NCI-H2196 (cell line): ENCODE results near the gene CRCP.
"Not testable (repeated sequence)": the region's sequence is repeated elsewhere in the genome, so short reads cannot be mapped to it uniquely, and the experiment has no call there.

Experiments used
- DNase-seq: peaks from one replicate; lab custom pipeline; 2025; ENCODE audit not compliant: unreplicated experiment; lab: John Stamatoyannopoulos, UW

CRCP gene

DNA sequence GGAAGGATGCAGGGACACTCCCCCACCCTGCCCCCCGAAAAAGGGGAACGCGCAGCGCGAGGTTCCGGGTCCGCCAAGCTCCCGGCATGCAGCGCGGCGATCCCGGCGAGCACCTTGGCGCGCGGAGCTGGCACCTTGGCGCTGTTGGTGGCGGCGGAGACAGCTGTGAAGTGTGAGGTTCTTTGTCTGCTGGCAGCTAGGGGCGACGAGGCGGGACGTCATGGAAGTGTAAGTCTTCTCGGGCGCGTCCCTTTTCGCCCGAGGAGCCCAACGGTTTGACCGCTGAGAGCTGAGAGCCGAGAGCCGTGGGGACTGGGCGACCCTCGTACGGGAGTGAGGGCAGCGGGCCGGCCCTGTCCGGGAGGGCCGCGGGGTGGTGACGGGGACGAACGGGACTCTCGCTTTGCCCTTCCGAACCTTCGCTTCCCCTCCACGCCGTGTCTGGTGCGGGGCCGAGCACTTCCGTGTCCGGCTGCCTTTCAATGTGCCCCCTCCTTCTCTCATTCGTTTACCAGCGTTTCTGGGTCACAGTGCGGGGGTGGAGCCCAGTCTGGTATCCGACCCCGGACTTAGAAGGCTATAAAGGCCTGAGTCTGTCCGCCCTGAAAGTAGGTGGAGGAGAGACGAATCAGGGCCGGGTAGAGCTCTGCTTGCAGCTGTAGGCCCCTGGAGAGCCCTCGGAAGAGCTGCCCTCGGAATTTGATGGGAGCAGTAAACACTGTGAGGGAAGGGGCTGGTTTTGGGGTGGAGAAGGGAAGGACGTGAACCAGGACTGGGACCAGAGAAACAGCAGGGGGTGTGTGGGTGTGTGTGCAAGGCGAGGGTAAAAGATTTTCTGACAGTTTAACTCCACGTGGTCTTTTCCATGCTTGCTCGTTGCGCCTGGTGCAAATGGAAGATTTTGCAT is at the start of gene CRCP:
TSS of gene CRCP (plus strand) at position 105 of the 907 bp plus-strand sequence. CDS start at position 221, 116 bp downstream.
- peak; percentile 80 for DNase-seq

DNA sequence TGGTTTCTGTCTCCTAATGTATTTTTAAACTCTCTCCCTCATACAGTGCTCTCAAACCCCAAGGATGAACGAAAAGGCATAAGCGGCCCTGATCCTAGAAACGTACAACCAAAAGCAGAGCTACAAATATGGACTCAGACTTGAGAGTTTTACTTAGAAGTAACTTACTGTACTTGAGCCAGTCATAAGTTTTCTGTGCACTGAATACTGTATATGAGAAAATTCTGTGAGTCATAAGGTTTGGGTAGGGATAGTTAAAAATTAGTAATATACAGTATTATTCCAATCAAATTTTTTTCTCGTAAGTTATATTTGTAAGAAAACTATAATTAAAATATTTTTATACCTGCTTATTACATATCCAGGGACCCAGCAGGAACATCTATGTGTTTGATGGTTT is 44.9 kb upstream of the CRCP start:
- DNase-seq: no peak

DNA sequence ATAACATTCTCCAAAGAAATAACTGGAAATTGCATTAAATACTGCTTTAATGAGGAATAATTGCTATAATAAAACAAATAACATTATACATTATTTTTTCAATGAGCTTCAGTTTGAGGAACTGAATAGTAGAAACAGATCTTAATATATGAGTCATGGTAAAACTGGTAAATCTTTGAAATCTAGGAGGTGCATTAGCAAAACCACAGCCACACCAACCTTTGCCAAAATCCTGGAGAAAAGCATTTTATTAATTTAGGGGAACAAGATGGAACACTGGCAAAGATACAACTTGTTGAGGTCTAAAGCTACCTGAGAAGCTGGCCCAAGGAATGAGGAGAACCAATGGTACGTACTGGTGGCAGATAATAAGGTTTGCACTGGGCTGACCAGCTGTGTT is 44.4 kb upstream of the CRCP start:
- no peak for DNase-seq

DNA sequence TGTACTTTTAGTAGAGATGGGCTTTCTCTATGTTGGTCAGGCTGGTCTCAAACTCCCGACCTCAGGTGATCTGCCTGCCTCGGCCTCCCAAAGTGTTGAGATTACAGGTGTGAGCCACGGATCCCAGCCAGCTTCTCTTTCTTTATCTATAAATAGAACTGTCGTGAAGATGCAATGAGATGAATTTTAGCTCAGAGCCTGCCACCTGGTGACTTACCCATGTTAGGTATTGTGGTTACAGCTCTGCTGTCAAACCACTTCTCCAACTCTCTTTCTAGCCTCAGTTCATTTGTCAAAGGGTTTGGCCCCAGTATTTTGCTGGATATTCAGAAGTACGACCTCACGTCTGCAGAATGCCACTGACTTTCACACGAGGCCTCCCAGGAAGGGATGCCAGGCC is 42.4 kb upstream of the CRCP start:
- DNase-seq: not testable (repeated sequence)

DNA sequence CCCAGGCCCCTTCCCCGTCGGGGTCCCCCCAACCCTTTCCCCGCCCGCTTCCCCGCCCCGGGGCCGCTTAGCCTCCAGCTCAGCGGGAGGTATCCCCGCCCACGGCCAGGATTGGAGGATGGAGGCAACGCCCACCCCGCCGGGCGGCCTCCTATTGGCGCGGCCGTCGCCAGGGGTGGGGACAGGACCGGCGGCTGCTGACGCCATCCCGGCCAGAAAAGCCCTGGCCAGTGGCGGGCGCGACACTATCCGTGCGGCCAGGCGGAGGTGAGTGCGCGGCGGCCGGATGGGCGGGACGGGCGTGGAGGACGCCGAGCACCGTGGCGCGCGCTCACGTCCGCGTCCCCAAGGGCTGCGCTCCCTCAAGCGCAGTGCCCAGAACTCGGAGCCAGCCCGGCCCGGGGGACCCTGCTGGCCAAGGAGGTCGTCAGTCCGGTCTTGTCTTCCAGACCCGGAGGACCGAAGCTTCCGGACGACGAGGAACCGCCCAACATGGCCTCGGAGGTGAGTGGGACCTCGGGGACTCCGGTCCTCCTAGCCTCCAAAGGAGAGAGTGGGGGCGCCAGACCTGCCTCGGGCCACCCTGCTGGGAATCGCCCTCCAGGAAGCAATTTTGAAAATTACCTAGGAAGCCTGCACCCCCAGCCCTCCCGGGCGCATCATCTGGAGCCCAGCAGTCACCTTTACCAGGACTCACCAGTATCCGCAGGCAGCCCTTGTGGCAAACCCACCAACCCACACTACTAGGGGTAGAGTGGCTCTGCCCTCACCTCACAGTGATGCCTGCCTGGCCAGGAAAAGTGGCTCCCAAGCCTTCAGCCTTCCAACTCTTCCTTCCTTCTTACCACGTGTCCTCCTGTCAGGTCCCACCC is 38.8 kb upstream of the CRCP start, which contains the start of gene ASL:
TSS of gene ASL (plus strand) at position 230 of the 872 bp plus-strand sequence. CDS start at position 493, 263 bp downstream.
- DNase-seq: peak; percentile 96

DNA sequence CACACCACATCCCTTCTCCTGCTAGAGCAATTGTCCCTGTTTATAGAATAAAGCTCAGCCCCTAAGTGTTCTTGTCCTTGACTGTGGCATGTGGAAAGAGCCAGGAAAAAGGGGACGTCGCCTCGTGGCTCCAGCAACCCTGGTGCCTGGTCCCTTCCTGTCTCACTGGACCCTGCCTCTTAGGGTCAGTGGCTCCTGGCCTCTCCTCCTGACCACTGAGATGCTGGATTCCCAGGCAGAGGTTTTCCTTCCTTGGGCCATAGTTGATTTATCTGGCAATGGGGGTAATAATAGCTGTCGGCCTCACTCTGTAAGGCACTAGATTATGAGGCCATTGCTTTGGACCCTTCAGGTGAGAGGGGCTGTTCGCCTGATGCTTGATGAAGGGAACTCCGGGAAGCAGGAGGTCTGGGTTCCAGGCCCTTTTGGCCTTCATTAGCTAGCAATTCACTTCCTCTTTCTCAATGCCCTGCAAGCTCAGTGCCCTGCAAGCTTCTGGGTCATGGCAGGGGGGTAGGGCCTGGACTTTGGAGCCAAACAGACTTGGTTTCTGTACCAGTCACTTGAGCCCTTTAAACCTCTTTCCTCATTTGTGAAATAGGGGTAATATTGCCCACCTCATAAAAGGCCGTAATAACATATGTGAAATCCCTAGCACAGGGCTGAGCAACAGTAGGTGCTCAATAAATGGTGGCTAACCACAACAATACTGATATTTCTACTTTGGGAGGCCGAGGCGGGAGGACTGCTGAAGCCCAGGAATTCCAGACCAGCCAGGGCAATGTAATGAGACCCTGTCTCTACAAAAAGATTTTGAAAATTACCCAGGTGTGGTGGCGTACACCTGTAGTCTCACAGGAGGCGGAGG is 38.0 kb upstream of the CRCP start:
- no peak for DNase-seq

DNA sequence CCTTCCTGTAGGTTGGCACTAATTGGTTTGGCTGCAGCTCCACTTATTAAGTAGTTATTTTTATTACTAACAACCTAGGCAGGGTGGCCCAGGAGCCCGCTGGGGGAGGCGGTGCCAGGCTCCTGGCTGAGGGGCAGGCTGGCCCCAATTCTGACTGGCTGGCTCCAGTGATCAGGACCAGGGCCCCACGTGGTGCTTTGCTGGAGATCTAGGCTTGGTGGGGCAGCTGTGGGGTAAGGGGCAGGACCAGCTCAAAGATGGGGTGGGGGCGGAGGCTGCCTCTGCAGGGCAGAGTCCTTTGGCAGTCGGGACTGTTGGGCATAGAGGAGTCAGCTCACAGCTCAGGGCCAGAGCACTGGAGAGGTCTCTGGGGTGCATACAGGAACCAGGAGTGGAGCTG is 36.6 kb upstream of the CRCP start:
- no peak for DNase-seq

DNA sequence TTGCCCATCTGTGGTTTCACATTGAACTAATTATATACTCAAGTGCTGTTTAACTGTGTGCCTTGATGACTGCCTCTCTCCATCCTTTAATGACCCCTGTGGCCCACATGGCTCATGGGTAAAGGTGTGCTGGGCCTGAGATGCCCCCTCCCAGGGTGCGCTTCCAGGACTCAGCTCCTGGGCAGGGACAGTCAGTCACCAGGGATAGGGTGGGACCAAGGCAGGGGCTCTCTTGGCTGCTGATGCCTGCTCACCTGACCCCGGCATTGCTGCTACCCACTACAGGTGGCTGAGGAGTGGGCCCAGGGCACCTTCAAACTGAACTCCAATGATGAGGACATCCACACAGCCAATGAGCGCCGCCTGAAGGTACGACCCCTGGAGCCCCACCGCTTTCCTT is 32.6 kb upstream of the CRCP start:
- no peak for DNase-seq

DNA sequence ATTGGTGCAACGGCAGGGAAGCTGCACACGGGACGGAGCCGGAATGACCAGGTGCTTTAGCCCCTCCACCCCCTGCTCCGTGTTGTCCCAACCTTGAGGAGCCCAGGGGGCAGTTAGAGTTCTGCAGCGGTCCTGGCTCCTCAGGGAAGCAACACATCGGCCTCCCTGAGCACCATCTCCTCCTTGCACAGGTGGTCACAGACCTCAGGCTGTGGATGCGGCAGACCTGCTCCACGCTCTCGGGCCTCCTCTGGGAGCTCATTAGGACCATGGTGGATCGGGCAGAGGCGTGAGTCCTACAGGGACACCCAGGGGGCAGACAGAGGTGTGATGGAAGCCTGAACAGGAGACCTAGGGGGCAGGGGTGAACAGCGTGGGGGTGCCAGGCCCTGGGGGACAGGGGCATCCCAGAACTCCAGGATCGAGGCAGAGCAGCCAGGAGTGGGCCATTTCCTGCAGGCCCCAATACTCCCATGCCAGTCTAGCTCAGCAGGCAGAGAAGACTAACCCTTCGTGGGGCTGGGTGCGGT is 31.7 kb upstream of the CRCP start:
- DNase-seq: no peak

DNA sequence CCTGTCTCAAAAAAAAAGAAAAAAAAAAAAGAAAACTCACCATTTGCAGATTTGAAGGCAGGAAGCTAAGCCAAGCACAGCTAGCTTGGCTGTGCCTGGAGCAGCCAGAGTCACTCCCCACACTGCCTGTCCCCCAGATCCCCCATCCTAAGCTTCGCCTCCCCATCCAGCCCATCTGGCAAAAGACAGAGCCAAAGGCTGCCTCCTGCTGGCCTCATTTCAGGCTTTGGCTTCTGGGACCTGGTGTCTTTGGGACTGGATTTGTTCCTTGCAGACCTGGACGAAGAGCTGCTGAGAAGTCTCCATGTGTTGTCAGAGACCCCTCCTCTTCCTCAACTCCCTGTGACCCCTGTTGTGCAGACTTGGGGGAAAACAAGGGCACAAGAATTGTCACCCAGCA is 31.0 kb upstream of the CRCP start:
- DNase-seq: no peak

DNA sequence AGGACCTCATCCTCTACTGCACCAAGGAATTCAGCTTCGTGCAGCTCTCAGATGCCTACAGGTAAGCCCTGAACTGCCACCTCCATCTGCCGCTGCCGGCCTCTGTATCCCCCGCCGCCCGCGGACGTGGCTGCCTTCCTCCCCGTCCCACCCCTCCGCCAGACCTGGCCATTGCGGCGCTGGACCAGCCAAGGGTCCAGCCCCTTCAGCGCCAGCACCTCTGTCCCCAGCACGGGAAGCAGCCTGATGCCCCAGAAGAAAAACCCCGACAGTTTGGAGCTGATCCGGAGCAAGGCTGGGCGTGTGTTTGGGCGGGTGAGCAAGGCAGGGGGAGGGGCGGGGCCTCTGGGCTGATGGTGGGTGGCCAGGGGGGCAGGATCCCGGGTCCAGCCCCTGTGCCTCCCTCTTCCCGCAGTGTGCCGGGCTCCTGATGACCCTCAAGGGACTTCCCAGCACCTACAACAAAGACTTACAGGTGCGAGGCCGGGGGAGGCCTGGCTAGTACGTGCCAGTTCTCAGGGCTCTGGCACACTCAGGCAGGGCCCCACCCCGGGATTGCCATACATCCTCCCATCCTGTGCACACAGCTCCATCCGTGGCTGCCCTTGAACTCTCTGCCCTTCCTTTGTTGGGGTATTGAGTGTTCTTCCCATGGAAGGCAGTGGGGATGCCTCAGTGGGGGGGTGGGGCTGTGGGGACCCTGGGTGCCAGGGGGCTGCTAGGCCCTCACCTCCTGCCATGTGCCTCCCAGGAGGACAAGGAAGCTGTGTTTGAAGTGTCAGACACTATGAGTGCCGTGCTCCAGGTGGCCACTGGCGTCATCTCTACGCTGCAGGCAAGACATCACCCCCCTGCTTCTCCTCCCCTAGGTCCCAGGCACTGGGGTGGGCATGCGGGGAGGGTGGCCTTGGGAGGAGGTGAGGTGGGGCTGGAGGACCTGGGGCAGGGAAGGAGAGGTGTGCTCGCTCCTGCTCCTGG is 25.5 kb upstream of the CRCP start:
- DNase-seq: no peak

DNA sequence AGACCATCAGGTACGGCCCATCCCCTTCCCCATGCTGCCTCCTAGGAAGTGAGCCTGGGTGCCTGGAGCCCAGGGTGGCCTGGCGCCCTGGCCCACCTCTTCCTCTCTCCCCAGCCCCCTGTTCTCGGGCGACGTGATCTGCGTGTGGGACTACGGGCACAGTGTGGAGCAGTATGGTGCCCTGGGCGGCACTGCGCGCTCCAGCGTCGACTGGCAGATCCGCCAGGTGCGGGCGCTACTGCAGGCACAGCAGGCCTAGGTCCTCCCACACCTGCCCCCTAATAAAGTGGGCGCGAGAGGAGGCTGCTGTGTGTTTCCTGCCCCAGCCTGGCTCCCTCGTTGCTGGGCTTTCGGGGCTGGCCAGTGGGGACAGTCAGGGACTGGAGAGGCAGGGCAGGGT is 22.0 kb upstream of the CRCP start:
- no peak for DNase-seq

DNA sequence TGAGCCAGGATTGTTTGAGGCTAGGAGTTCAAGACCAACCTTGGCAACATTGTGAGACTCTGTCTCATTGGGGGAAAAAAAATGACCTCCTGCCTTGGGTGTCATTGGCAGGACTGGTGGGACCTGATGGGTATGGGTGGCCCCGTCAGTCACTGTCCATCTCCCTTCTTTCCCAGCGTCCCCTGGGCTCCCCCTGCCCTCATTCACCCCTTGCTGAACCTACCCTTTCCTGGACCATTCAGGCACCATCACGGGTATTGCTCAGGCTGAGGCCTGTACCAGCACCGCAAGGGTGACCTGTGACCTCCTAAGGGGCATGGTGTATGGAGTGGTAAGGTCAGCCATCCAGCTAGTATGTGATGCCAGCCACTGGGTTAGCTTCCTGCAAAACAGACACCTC is 19.6 kb upstream of the CRCP start:
- no peak for DNase-seq

DNA sequence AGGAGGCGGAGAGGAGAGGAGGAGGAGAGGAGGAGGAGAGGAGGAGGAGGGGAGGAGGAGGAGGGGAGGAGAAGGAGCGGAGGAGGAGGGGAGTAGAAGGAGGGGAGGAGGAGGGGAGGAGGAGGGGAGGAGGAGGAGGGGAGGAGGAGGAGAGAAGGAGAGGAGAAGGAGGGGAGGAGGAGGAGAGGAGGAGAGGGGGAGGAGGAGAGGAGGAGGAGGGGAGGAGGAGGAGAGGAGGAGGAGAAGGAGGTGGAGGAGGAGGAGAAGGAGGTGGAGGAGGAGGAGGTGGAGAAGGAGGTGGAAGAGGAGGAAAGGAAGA is 15.5 kb upstream of the CRCP start:
- no peak for DNase-seq

DNA sequence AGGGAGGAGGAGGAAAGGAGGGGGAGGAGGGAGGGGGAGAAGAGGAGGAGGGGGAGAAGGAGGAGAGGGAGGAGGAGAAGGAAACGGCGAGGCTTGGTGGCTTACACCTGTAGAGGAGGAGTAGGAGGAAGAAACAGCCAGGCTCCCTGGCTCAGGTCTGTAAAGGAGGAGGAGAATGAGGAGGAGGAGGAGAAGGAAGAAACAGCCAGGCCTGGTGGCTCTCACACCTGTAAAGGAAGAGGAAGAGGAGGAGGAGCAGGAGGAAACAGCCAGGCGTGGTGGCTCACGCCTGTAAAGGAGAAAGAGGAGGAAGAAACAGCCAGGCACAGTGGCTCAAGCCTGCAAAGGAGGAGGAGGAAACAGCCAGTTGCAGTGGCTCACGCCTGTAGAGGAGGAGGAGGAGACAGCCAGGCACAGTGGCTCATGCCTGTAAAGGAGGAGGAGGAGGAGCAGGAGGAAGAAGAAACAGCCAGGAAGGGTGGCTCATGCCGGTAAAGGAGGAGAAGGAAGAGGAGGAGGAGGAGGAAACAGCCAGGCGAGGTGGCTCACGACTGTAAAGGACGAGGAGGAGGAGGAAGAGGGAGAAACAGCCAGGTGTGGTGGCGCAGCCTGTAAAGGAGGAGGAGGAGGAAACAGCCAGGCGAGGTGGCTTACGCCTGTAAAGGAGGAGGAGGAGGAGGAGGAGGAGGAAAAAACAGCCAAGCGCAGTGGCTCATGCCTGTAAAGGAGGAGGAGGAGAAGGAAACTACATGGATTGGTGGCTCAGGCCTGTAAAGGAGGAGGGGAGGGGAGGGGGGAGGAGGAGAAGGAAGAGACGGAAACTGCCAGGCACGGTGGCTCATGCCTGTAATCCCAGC is 14.9 kb upstream of the CRCP start:
- peak; percentile 72 for DNase-seq

DNA sequence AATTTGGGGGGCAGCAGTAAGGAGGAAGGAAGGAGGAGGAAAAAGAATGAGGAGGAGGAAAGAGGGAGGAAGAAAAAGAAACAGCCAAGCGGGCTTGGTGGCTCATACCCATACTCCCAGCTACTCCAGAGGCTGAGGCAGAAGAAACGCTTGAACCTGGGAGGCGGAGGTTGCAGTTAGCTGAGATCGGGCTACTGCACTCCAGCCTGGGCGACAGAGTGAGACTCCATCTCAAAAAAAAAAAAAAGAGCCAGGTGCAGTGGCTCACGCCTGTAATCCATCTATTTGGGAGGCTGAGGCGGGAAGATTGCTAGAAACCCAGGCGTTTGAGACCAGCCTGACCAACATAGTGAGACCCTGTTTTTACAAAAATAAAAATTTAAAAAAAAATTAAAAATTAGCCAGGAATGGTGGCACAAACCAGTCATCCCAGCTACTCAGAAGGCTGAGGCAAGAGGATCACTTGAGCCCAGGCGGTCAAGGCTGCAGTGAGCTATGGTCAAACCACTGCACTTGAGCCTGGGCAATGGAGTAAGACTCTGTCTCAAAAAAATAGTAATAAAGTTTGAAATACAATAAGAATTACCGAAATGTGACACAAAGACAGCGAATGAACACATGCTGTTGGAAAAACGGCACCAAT is 14.1 kb upstream of the CRCP start:
- peak; percentile 45 for DNase-seq

DNA sequence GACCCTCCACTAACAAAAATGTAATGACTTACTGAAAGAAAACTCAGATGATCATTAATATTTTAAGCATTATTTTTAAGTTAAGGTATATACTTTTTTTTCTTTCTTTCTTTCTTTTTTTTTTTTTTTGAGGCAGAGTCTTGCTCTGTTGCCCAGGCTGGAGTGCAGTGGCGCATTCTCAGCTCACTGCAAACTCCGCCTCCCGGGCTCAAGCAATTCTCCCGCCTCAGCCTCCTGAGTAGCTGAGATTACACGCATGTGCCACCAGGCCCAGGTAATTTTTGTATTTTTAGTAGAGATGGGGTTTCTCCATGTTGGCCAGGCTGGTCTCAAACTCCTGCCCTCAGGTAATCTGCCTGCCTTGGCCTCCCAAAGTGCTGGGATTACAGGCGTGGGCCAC is 12.5 kb upstream of the CRCP start:
- not testable (repeated sequence) for DNase-seq

DNA sequence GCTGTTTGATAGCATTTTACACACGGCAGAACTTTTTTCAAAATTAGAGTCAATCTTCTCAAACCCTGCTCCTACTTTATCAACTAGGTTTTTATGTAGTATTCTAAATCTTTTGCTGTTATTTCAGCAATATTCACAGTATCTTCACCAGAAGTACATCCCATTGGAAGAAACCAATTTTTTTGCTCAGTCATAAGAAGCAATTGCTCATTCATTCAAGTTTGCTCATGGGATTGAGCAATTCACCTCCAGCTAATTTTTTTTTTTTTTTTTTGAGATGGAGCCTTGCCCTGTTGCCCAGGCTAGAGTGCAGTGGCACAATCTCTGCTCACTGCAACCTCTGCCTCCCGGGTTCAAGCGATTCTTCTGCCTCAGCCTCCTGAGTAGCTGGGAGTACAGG is 10.7 kb upstream of the CRCP start:
- DNase-seq: not testable (repeated sequence)
